Measurements from ENCODE around the gene ZBTB7A.

The ZBTB7A gene

GRCh38 chr19:4066682-4067395 is at the start of gene ZBTB7A:
ZBTB7A (minus strand) TSS chr19:4066899; CDS start chr19:4055232, 11,667 bp downstream.
- peak; percentile 71 for DNase-seq (ENCODE audit: low read depth)

- DNase-seq (ENCODE audit: low read depth): no peak
Measured at GRCh38 chr19:4115818-4116385, 49.2 kb upstream of the ZBTB7A start.

- no peak for DNase-seq (ENCODE audit: low read depth)
Measured at GRCh38 chr19:4115050-4115817, 48.5 kb upstream of the ZBTB7A start.

GRCh38 chr19:4114181-4114580 is 47.5 kb upstream of the ZBTB7A start:
- no peak for DNase-seq (ENCODE audit: low read depth)

- DNase-seq (ENCODE audit: low read depth): no peak
Measured at GRCh38 chr19:4113398-4114088, 46.8 kb upstream of the ZBTB7A start.

- DNase-seq (ENCODE audit: low read depth): no peak
Measured at GRCh38 chr19:4112367-4112766, 45.7 kb upstream of the ZBTB7A start.

- no peak for DNase-seq (ENCODE audit: low read depth)
Measured at GRCh38 chr19:4109626-4109945, 42.9 kb upstream of the ZBTB7A start.

GRCh38 chr19:4108767-4109625 is 42.3 kb upstream of the ZBTB7A start:
- no peak for DNase-seq (ENCODE audit: low read depth)

- DNase-seq (ENCODE audit: low read depth): peak; percentile 7
Measured at GRCh38 chr19:4103080-4103433, 36.4 kb upstream of the ZBTB7A start.

GRCh38 chr19:4102339-4103079 is 35.8 kb upstream of the ZBTB7A start:
- no peak for DNase-seq (ENCODE audit: low read depth)

- no peak for DNase-seq (ENCODE audit: low read depth)
Measured at GRCh38 chr19:4101496-4101770, 34.7 kb upstream of the ZBTB7A start.

GRCh38 chr19:4100647-4101495 is 34.2 kb upstream of the ZBTB7A start:
- no peak for DNase-seq (ENCODE audit: low read depth)

- DNase-seq (ENCODE audit: low read depth): peak; percentile 80
Measured at GRCh38 chr19:4099041-4099764, 32.5 kb upstream of the ZBTB7A start.

- DNase-seq (ENCODE audit: low read depth): no peak
Measured at GRCh38 chr19:4098493-4098892, 31.8 kb upstream of the ZBTB7A start.

GRCh38 chr19:4097501-4097900 is 30.8 kb upstream of the ZBTB7A start:
- DNase-seq (ENCODE audit: low read depth): no peak

GRCh38 chr19:4096049-4096892 is 29.6 kb upstream of the ZBTB7A start:
- DNase-seq (ENCODE audit: low read depth): no peak

GRCh38 chr19:4095488-4095844 is 28.8 kb upstream of the ZBTB7A start:
- DNase-seq (ENCODE audit: low read depth): no peak

GRCh38 chr19:4094761-4095487 is 28.2 kb upstream of the ZBTB7A start:
- DNase-seq (ENCODE audit: low read depth): no peak

Data from amniotic epithelial cell (primary cell).